Measurements from ENCODE around the gene NTSR1.

NTSR1 gene

GRCh38 chr20:62780204-62780603 is 71.6 kb downstream of the NTSR1 start:
- no peak for TF ChIP-seq CTCF (IDR thresholded peaks at IDR 0.05; ENCODE audit: low read depth, low read length)
- H3K4me3 ChIP-seq (replicated peaks in 1 of 2; ENCODE audit: low read depth in 2 of 2, low read length in 2 of 2), result no peak overlapping the region
- DNase-seq (ENCODE audit: low read depth in 2 of 2), result no peak

- no peak for TF ChIP-seq CTCF (IDR thresholded peaks at IDR 0.05; ENCODE audit: low read depth, low read length)
- DNase-seq (ENCODE audit: low read depth in 2 of 2), result no peak
- H3K4me3 ChIP-seq (replicated peaks in 1 of 2; ENCODE audit: low read depth in 2 of 2, low read length in 2 of 2), result no peak overlapping the region
Observed at GRCh38 chr20:62780696-62781095, 72.1 kb downstream of the NTSR1 start.

GRCh38 chr20:62782149-62782892 is 73.7 kb downstream of the NTSR1 start:
- peak in 1 of 2 donors; percentile 44 for DNase-seq (ENCODE audit: low read depth in 2 of 2)
- peak; percentile 52 for TF ChIP-seq CTCF (IDR thresholded peaks at IDR 0.05; ENCODE audit: low read depth, low read length)
- H3K4me3 ChIP-seq (replicated peaks in 1 of 2; ENCODE audit: low read depth in 2 of 2, low read length in 2 of 2), result no peak overlapping the region

- no peak overlapping the region for H3K4me3 ChIP-seq (replicated peaks in 1 of 2; ENCODE audit: low read depth in 2 of 2, low read length in 2 of 2)
- TF ChIP-seq CTCF (IDR thresholded peaks at IDR 0.05; ENCODE audit: low read depth, low read length), result no peak
- peak; percentile 8 to 52 for DNase-seq (ENCODE audit: low read depth in 2 of 2)
Observed at GRCh38 chr20:62782893-62783278, 74.2 kb downstream of the NTSR1 start.

- DNase-seq (ENCODE audit: low read depth in 2 of 2), result no peak
- no peak for TF ChIP-seq CTCF (IDR thresholded peaks at IDR 0.05; ENCODE audit: low read depth, low read length)
- no peak overlapping the region for H3K4me3 ChIP-seq (replicated peaks in 1 of 2; ENCODE audit: low read depth in 2 of 2, low read length in 2 of 2)
Observed at GRCh38 chr20:62784497-62784896, 75.9 kb downstream of the NTSR1 start.

- TF ChIP-seq CTCF (IDR thresholded peaks at IDR 0.05; ENCODE audit: low read depth, low read length), result no peak
- no peak for DNase-seq (ENCODE audit: low read depth in 2 of 2)
- no peak overlapping the region for H3K4me3 ChIP-seq (replicated peaks in 1 of 2; ENCODE audit: low read depth in 2 of 2, low read length in 2 of 2)
Observed at GRCh38 chr20:62785393-62785792, 76.8 kb downstream of the NTSR1 start.

GRCh38 chr20:62786157-62786556 is 77.5 kb downstream of the NTSR1 start:
- H3K4me3 ChIP-seq (replicated peaks in 1 of 2; ENCODE audit: low read depth in 2 of 2, low read length in 2 of 2), result no peak overlapping the region
- TF ChIP-seq CTCF (IDR thresholded peaks at IDR 0.05; ENCODE audit: low read depth, low read length), result no peak
- DNase-seq (ENCODE audit: low read depth in 2 of 2), result no peak
